CD14-positive monocyte (primary cell): ENCODE measurements around the gene CA7. TPM values are rescaled to one million over a fixed set of nuclear protein-coding genes. Genes with fewer than 3 reads are reported as not detected.

Experiments
- DNase-seq, 3 donors: peaks; one replicate each; pipeline ENCODE4 v3.0.0-alpha.2; 2011 to 2022
- H2AFZ ChIP-seq: 2 replicates; pipeline ENCODE4 v1.6.0; 2012; ENCODE audit warnings: mild to moderate bottlenecking, low read depth, low read length, inconsistent platforms; ENCODE audit not compliant: insufficient read depth, poor library complexity, severe bottlenecking
- H3K27ac ChIP-seq, 2 donors: 1 replicate in 1 of 2; 2 replicates in 1 of 2; pipeline ENCODE4 v1.5.1; 2012 to 2013; ENCODE audit warnings: low read length in 2 of 2, control low read depth in 1 of 2, inconsistent platforms in 1 of 2, low read depth in 1 of 2, mild to moderate bottlenecking in 1 of 2
- H3K27me3 ChIP-seq, 2 donors: one replicate each; pipeline versions ENCODE4 v1.6.0 to v1.6.1; 2011 to 2013; ENCODE audit warnings: low read length in 2 of 2; ENCODE audit not compliant: control insufficient read depth in 2 of 2, insufficient read depth in 2 of 2
- H3K36me3 ChIP-seq, 2 donors: replicated peaks in 1 of 2; 1 replicate in 1 of 2; 2 replicates in 1 of 2; pipeline versions ENCODE4 v1.5.1 to v1.6.1; 2012 to 2013; ENCODE audit warnings: low read length in 2 of 2, control low read depth in 1 of 2, inconsistent platforms in 1 of 2, mild to moderate bottlenecking in 1 of 2; ENCODE audit not compliant: insufficient read depth in 2 of 2, control insufficient read depth in 1 of 2
- H3K4me1 ChIP-seq, 2 donors: 1 replicate in 1 of 2; 2 replicates in 1 of 2; pipeline versions ENCODE4 v1.5.1 to v1.6.1; 2012 to 2013; ENCODE audit warnings: low read length in 2 of 2, control low read depth in 1 of 2, inconsistent platforms in 1 of 2, mild to moderate bottlenecking in 1 of 2, moderate library complexity in 1 of 2; ENCODE audit not compliant: insufficient read depth in 2 of 2, control insufficient read depth in 1 of 2
- H3K4me2 ChIP-seq: replicated peaks from 2 replicates; pipeline ENCODE3; 2012; ENCODE audit warnings: low read length, moderate library complexity, mild to moderate bottlenecking; ENCODE audit not compliant: poor library complexity, severe bottlenecking; ENCODE audit errors: extremely low read depth
- H3K4me3 ChIP-seq, 3 experiments: fragments of 200-600 bp in 1 of 3; sonication (generic) in 1 of 3; replicated peaks in 1 of 3; 1 replicate in 2 of 3; 2 replicates in 1 of 3; pipeline ENCODE4 v1.5.1; 2011 to 2013; ENCODE audit warnings: low read length in 3 of 3, mild to moderate bottlenecking in 3 of 3, control low read depth in 2 of 3, low read depth in 2 of 3, inconsistent platforms in 1 of 3, moderate library complexity in 1 of 3
- H3K79me2 ChIP-seq: 2 replicates; pipeline ENCODE4 v1.6.0; 2012; ENCODE audit warnings: mild to moderate bottlenecking, control low read depth, inconsistent platforms, low read length, moderate library complexity; ENCODE audit not compliant: insufficient read depth
- H3K9ac ChIP-seq: 2 replicates; pipeline ENCODE4 v1.6.0; 2017; ENCODE audit warnings: low read length, mild to moderate bottlenecking; ENCODE audit not compliant: insufficient read depth, poor library complexity, severe bottlenecking
- H3K9me3 ChIP-seq, 2 donors: replicated peaks in 1 of 2; 1 replicate in 1 of 2; 2 replicates in 1 of 2; pipeline versions ENCODE4 v1.5.1 to v1.6.1; 2012 to 2013; ENCODE audit warnings: low read length in 2 of 2, control low read depth in 1 of 2; ENCODE audit not compliant: control insufficient read depth in 1 of 2, insufficient read depth in 1 of 2
- H4K20me1 ChIP-seq: 2 replicates; pipeline ENCODE4 v1.6.0; 2012; ENCODE audit warnings: mild to moderate bottlenecking, low read length, control low read depth, moderate library complexity; ENCODE audit not compliant: insufficient read depth
- H3K27ac Mint-ChIP-seq, 7 donors: one replicate each; pipeline ENCODE4 v1.8.0; 2020; ENCODE audit warnings: mild to moderate bottlenecking in 7 of 7, mixed read lengths in 7 of 7, moderate library complexity in 6 of 7, inconsistent platforms in 2 of 7
- H3K27me3 Mint-ChIP-seq, 3 donors: one replicate each; pipeline ENCODE4 v1.8.0; 2021 to 2022; ENCODE audit warnings: low read depth in 3 of 3, mild to moderate bottlenecking in 3 of 3, mixed read lengths in 3 of 3, moderate library complexity in 3 of 3, inconsistent platforms in 1 of 3
- H3K36me3 Mint-ChIP-seq, 2 donors: one replicate each; pipeline ENCODE4 v1.8.0; 2020; ENCODE audit warnings: mixed read lengths in 2 of 2, inconsistent platforms in 1 of 2, mild to moderate bottlenecking in 1 of 2
- H3K4me1 Mint-ChIP-seq: one replicate; pipeline ENCODE4 v1.8.0; 2020; ENCODE audit warnings: mild to moderate bottlenecking, mixed read lengths
- H3K4me3 Mint-ChIP-seq, 2 donors: one replicate each; pipeline ENCODE4 v1.8.0; 2020; ENCODE audit warnings: mild to moderate bottlenecking in 2 of 2, mixed read lengths in 2 of 2, moderate library complexity in 1 of 2
- H3K9me3 Mint-ChIP-seq, 7 donors: one replicate each; pipeline ENCODE4 v1.8.0; 2020 to 2022; ENCODE audit warnings: mixed read lengths in 7 of 7, mild to moderate bottlenecking in 6 of 7, moderate library complexity in 6 of 7, inconsistent platforms in 2 of 7
- WGBS: methylation state at CpG from one replicate; pipeline ENCODE4 v1.1.5; 2013; ENCODE audit warnings: missing lambda C conversion rate; ENCODE audit not compliant: insufficient coverage; 5-methylcytosine and 5-hydroxymethylcytosine counted together
- intact Hi-C, 2 donors: fragments of 100-400 bp; cut with micrococcal nuclease; formaldehyde crosslinking; loops; one replicate each; pipeline versions ENCODE4 v1.15.0 to v1.15.1; 2023
- polyA plus RNA-seq, 3 donors: library from polyadenylated mRNA; depleted of rRNA in 1 of 3; unstranded in 2 of 3; stranded (reverse) in 1 of 3; fragments of 300-500 nt in 2 of 3; fragments of >200 nt in 1 of 3; fragmentation: Illumina TruSeq in 2 of 3; gene quantifications; 1 replicate in 2 of 3; 2 replicates in 1 of 3; pipeline ENCODE4 v1.2.3, GENCODE V29; 2012 to 2021
- TF ChIP-seq, protein P1 (sequence below): fragments of 200-600 bp; IDR thresholded peaks from one replicate; pipeline ENCODE4 v1.8.0; 2022; ENCODE audit warnings: antibody characterized with exemption, mild to moderate bottlenecking

CA7 gene
- polyA plus RNA-seq, 3 donors, result not detected

DNA sequence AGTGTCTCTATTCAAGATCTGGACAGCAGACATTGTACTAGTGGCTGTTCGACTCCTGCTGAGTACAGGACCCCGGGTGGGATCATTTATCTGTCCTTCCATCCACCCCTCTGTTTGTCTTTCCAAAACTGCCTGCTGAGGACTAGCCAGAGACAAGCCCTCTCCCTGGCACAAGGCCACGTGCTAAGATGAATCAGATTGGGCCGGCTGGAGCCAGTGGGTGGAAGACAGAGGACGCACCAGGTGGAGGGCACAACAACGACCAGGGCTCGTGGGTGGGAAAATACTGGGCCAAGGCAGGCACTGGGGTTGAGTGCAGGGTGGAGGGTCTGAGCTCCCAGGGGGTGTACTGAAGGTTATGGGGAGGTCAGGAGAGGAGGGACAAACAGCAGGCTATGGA, 1.4 kb upstream of the CA7 start:
- H3K27me3 ChIP-seq, result peaks cover 22 to 55% of the 10 kb centered on the region in 2 donors
- peaks cover 0 to 9% of the 10 kb centered on the region in 2 donors for H3K36me3 Mint-ChIP-seq
- no peak overlapping the region for H3K4me3 ChIP-seq
- H3K9me3 Mint-ChIP-seq, result peaks cover 5 to 16% (median 12%) of the 10 kb centered on the region in 7 donors
- no peak overlapping the region for H3K27ac ChIP-seq
- H3K27me3 Mint-ChIP-seq, result peaks cover 53 to 65% (median 63%) of the 10 kb centered on the region in 3 donors
- intact Hi-C loops, result no loop called here
- H4K20me1 ChIP-seq, result no peaks in the 10 kb centered on the region
- H3K4me1 Mint-ChIP-seq, result peaks cover 12% of the 10 kb centered on the region
- no peaks in the 10 kb centered on the region for H3K36me3 ChIP-seq
- H3K4me2 ChIP-seq, result no peak overlapping the region
- TF ChIP-seq, protein P1, sequence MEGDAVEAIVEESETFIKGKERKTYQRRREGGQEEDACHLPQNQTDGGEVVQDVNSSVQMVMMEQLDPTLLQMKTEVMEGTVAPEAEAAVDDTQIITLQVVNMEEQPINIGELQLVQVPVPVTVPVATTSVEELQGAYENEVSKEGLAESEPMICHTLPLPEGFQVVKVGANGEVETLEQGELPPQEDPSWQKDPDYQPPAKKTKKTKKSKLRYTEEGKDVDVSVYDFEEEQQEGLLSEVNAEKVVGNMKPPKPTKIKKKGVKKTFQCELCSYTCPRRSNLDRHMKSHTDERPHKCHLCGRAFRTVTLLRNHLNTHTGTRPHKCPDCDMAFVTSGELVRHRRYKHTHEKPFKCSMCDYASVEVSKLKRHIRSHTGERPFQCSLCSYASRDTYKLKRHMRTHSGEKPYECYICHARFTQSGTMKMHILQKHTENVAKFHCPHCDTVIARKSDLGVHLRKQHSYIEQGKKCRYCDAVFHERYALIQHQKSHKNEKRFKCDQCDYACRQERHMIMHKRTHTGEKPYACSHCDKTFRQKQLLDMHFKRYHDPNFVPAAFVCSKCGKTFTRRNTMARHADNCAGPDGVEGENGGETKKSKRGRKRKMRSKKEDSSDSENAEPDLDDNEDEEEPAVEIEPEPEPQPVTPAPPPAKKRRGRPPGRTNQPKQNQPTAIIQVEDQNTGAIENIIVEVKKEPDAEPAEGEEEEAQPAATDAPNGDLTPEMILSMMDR, result no peak
- 85% methylated on average over 5 of the region's 7 CpGs for WGBS
- H3K79me2 ChIP-seq, result no peaks in the 10 kb centered on the region
- H3K9me3 ChIP-seq, result peaks cover 0 to 14% of the 10 kb centered on the region in 2 donors
- H3K4me3 Mint-ChIP-seq, result no peak overlapping the region
- H2AFZ ChIP-seq, result no peak overlapping the region
- no peak overlapping the region for H3K9ac ChIP-seq
- DNase-seq, result no peak
- peaks cover 6 to 10% of the 10 kb centered on the region in 2 donors for H3K4me1 ChIP-seq
- H3K27ac Mint-ChIP-seq, result peak overlapping the region in 1 of 7 donors; percentile 2

DNA sequence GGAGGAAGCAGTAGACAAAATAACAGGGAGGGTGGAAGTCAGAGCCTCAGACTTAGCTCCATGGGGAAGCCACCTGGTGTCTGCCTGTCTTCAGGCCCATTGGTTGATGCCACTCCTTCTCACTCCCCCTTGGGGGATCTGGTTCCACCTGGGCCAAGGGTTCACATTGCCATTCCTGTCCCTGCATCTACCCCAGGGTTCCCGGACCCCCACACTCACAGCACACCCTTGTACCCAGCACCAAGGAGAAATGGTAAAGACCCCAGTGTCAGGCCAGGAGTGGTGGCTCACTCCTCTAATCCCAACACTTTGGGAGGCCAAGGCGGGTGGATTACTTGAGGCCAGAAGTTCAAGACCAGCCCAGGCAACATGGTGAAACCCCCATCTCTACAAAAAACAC, 1.0 kb upstream of the CA7 start:
- Histone ChIP-seq H3K4me2 (no peak overlapping the region), H3K27ac (no peak overlapping the region), H3K4me3 (no peak overlapping the region), H3K4me1 (peaks cover 6 to 10% of the 10 kb centered on the region in 2 donors), H3K9ac (no peak overlapping the region), H2AFZ (no peak overlapping the region), H4K20me1 (no peaks in the 10 kb centered on the region), H3K79me2 (no peaks in the 10 kb centered on the region), H3K9me3 (peaks cover 0 to 14% of the 10 kb centered on the region in 2 donors), H3K36me3 (no peaks in the 10 kb centered on the region), H3K27me3 (peaks cover 22 to 55% of the 10 kb centered on the region in 2 donors)
- Mint-ChIP-seq H3K4me3 (peak overlapping the region in 1 of 2 donors; percentile 84), H3K27ac (peak overlapping the region in 1 of 7 donors; percentile 2), H3K9me3 (peaks cover 1 to 16% (median 8%) of the 10 kb centered on the region in 7 donors), H3K36me3 (peaks cover 0 to 9% of the 10 kb centered on the region in 2 donors), H3K4me1 (peaks cover 12% of the 10 kb centered on the region), H3K27me3 (peaks cover 51 to 69% (median 63%) of the 10 kb centered on the region in 3 donors)
- intact Hi-C loops, result no loop called here
- no peak for DNase-seq
- 100% methylated on average over 1 of the region's 2 CpGs for WGBS
- TF ChIP-seq, protein P1, result no peak
